K562 (cell line): ENCODE measurements around the gene POLD1. TPM values are rescaled to one million over a fixed set of nuclear protein-coding genes. Genes with fewer than 3 reads are reported as not detected.

Experiments used
- FIP1L1 ChIP-seq: fragments of 200-400 bp; formaldehyde crosslinking; IDR thresholded peaks from 2 replicates; pipeline ENCODE4 v1.6.1; 2018; ENCODE audit warnings: mild to moderate bottlenecking, low read depth, low read length; ENCODE audit not compliant: poor library complexity, severe bottlenecking
- FOXO4 ChIP-seq: fragments of 450-650 bp; formaldehyde crosslinking; IDR thresholded peaks from 2 replicates; pipeline ENCODE4 v1.4.0; 2020; ENCODE audit warnings: mild to moderate bottlenecking, moderate library complexity
- GTF2E2 ChIP-seq: fragments of 200-800 bp; sonication (Bioruptor generic); IDR thresholded peaks from 2 replicates; pipeline ENCODE4 v1.6.1; 2016; ENCODE audit warnings: missing genetic modification characterization, missing compliant biosample characterization
- JUND ChIP-seq, 2 experiments: IDR thresholded peaks; 2 replicates in 1 of 2; 3 replicates in 1 of 2; pipeline ENCODE4 v1.6.1; 2011; ENCODE audit warnings: borderline replicate concordance in 2 of 2, low read depth in 2 of 2, low read length in 2 of 2, improper control_type of control experiment in 1 of 2, missing biosample characterization in 1 of 2, missing genetic modification characterization in 1 of 2, missing genetic modification reagents in 1 of 2
- MAZ ChIP-seq, 2 experiments: fragments of 450-650 bp in 1 of 2; sonication (generic) in 1 of 2; formaldehyde crosslinking; IDR thresholded peaks in 1 of 2; conservative IDR thresholded peaks in 1 of 2; 2 replicates each; pipeline versions ENCODE4 v1.4.0 to v1.5.0; 2020; ENCODE audit warnings: mild to moderate bottlenecking in 1 of 2, missing genetic modification reagents in 1 of 2
- MCM5 ChIP-seq: fragments of 450-650 bp; IDR thresholded peaks from 2 replicates; pipeline ENCODE4 v1.6.1; 2016; ENCODE audit warnings: low read depth
- MEIS2 ChIP-seq: fragments of 450-650 bp; IDR thresholded peaks from 2 replicates; pipeline ENCODE4 v1.6.1; 2014; ENCODE audit warnings: mild to moderate bottlenecking; ENCODE audit not compliant: partially characterized antibody
- POLR3G ChIP-seq: IDR thresholded peaks from 2 replicates; pipeline ENCODE4 v1.6.1; 2011; ENCODE audit not compliant: insufficient read length, insufficient replicate concordance; ENCODE audit errors: extremely low read depth
- RFX1 ChIP-seq: fragments of 450-650 bp; IDR thresholded peaks from 2 replicates; pipeline ENCODE4 v1.6.1; 2016; ENCODE audit warnings: mild to moderate bottlenecking, moderate library complexity
- SIN3B ChIP-seq: fragments of 450-650 bp; IDR thresholded peaks from 2 replicates; pipeline ENCODE4 v1.6.1; 2017; ENCODE audit warnings: low read depth, mild to moderate bottlenecking, moderate library complexity
- SRSF1 ChIP-seq: fragments of 200-400 bp; formaldehyde crosslinking; IDR thresholded peaks from 2 replicates; pipeline ENCODE4 v1.6.1; 2017; ENCODE audit warnings: mild to moderate bottlenecking, low read depth, low read length, moderate library complexity
- TBL1XR1 ChIP-seq, 2 experiments: IDR thresholded peaks; 2 replicates each; pipeline ENCODE4 v1.6.1; 2012; ENCODE audit warnings: improper control_type of control experiment in 2 of 2, low read length in 2 of 2, mild to moderate bottlenecking in 1 of 2
- TGIF2 ChIP-seq: sonication (generic); formaldehyde crosslinking; IDR thresholded peaks from 2 replicates; pipeline ENCODE4 v1.8.1; 2022; ENCODE audit warnings: mild to moderate bottlenecking, missing genetic modification reagents, moderate library complexity
- ZNF121 ChIP-seq: sonication (generic); formaldehyde crosslinking; conservative IDR thresholded peaks from 2 replicates; pipeline ENCODE4 v1.8.0; 2022; ENCODE audit warnings: missing genetic modification reagents
- ZNF3 ChIP-seq: fragments of 250-450 bp; sonication (Bioruptor Pico); IDR thresholded peaks from 2 replicates; pipeline ENCODE4 v1.5.0; 2021; ENCODE audit warnings: mild to moderate bottlenecking, moderate library complexity
- ZNF318 ChIP-seq, 2 experiments: fragments of 450-650 bp; IDR thresholded peaks; 2 replicates each; pipeline ENCODE4 v1.6.1; 2016; ENCODE audit warnings: mild to moderate bottlenecking in 2 of 2, borderline replicate concordance in 1 of 2, low read depth in 1 of 2, moderate library complexity in 1 of 2
- ZNF551 ChIP-seq: fragments of 250-450 bp; sonication (Bioruptor Pico); IDR thresholded peaks from 2 replicates; pipeline ENCODE4 v1.5.0; 2021; ENCODE audit warnings: mild to moderate bottlenecking, moderate library complexity
- polyA plus RNA-seq, 8 experiments: library from polyadenylated mRNA; depleted of rRNA in 4 of 8; stranded (reverse) in 5 of 8; unstranded in 3 of 8; fragments of >200 nt; fragmentation: Nextera tagmentation in 2 of 8; fragmentation: Illumina TruSeq in 1 of 8; extraction: Ambion mirVana in 2 of 8; extraction: Trizol in 1 of 8; gene quantifications; 2 replicates each; pipeline versions ENCODE4 v1.2.1 to v1.2.3, GENCODE V29; 2011 to 2014; ENCODE audit warnings: inconsistent platforms in 1 of 8, missing spikeins in 1 of 8
- total RNA-seq, 7 experiments: library from RNA; depleted of rRNA in 6 of 7; stranded (reverse); fragments of >200 nt in 6 of 7; fragmentation: Illumina TruSeq in 2 of 7; extraction: Trizol in 2 of 7; gene quantifications; 2 replicates each; pipeline versions ENCODE4 v1.2.1 to v1.2.3, GENCODE V29; 2011 to 2021; ENCODE audit warnings: low replicate concordance in 1 of 7

POLD1 gene
- total and polyA plus RNA-seq, 9 of the 15 experiments (the other 6 are each of a cell fraction or from before 2014, with no cell fraction given): 1.3 to 312 (median 47.8) TPM

- TF ChIP-seq FOXO4 (no peak), MEIS2 (no peak), MCM5 (no peak), ZNF3 (CRISPR knock-in tag) (no peak), GTF2E2 (tag) (0 out of 2 replicates have a peak, but pooled peaks have one; percentile 24), RFX1 (no peak), FIP1L1 (no peak), ZNF551 (no peak), MAZ (CRISPR knock-in tag; conservative IDR thresholded peaks at IDR 0.05 in 1 of 2, IDR thresholded peaks at IDR 0.05 in 1 of 2) (peak in 1 of 2 experiments; percentile 90; a peak in 2 of 4 replicates), ZNF121 (CRISPR knock-in tag) (no peak), SIN3B (no peak), ZNF318 (IDR thresholded peaks at IDR 0.05; ENCODE audit: borderline replicate concordance in 1 of 2, low read depth in 1 of 2) (no peak), TBL1XR1 (IDR thresholded peaks at IDR 0.05; ENCODE audit: low read length in 2 of 2) (no peak), POLR3G (no peak), JUND (IDR thresholded peaks at IDR 0.05; ENCODE audit: borderline replicate concordance, low read depth, low read length) (peak; percentile 53; the same call in 1 of the 2 replicates), JUND (tag; IDR thresholded peaks at IDR 0.05; ENCODE audit: borderline replicate concordance, low read depth, low read length) (no peak; the same call in 2 of the 3 replicates), SRSF1 (no peak), TGIF2 (no peak)
Observed at GRCh38 chr19:50414864-50415660, 30.9 kb downstream of the POLD1 start (continued).
